GM15510 (cell line): ENCODE measurements around the gene KCNG2.

ENCODE experiments used
- POLR2A ChIP-seq: IDR thresholded peaks from 3 replicates; pipeline ENCODE4 v1.6.1; 2011; ENCODE audit warnings: borderline replicate concordance; ENCODE audit not compliant: insufficient read length; ENCODE audit errors: extremely low read depth

KCNG2 gene

GRCh38 chr18:79797518-79798345 lies at the start of gene KCNG2:
TSS of gene KCNG2 (plus strand) at chr18:79797938. CDS start at chr18:79863668, 65,730 bp downstream.
- TF ChIP-seq POLR2A: no peak

- TF ChIP-seq POLR2A: no peak
These were observed 49.2 kb upstream of the KCNG2 start for GRCh38 chr18:79748321-79749180.

GRCh38 chr18:79749251-79750191 lies 48.2 kb upstream of the KCNG2 start:
- no peak for TF ChIP-seq POLR2A

- no peak for TF ChIP-seq POLR2A
These were observed 46.7 kb upstream of the KCNG2 start for GRCh38 chr18:79750980-79751571.

GRCh38 chr18:79753391-79753851 lies 44.3 kb upstream of the KCNG2 start:
- TF ChIP-seq POLR2A: no peak

- TF ChIP-seq POLR2A: no peak
These were observed 43.5 kb upstream of the KCNG2 start for GRCh38 chr18:79754022-79754761.

- TF ChIP-seq POLR2A: no peak
These were observed 42.8 kb upstream of the KCNG2 start for GRCh38 chr18:79754831-79755351.

GRCh38 chr18:79755496-79756142 lies 42.1 kb upstream of the KCNG2 start:
- no peak for TF ChIP-seq POLR2A

GRCh38 chr18:79756143-79756500 lies 41.6 kb upstream of the KCNG2 start:
- no peak for TF ChIP-seq POLR2A

- no peak for TF ChIP-seq POLR2A
These were observed 40.9 kb upstream of the KCNG2 start for GRCh38 chr18:79756826-79757225.

GRCh38 chr18:79760348-79760747 lies 37.4 kb upstream of the KCNG2 start:
- no peak for TF ChIP-seq POLR2A

- no peak for TF ChIP-seq POLR2A
These were observed 36.9 kb upstream of the KCNG2 start for GRCh38 chr18:79760881-79761280.

- no peak for TF ChIP-seq POLR2A
These were observed 34.3 kb upstream of the KCNG2 start for GRCh38 chr18:79763407-79763806.
